Mucosa of descending colon (tissue), 3 donors: ENCODE results near the gene CORO7. TPM values are rescaled to one million over a fixed set of nuclear protein-coding genes. Genes with fewer than 3 reads are reported as not detected.
A peak's percentile ranks its signal among the peaks of the same experiment; 100 is the strongest.

Source experiments
- ATAC-seq: fragments of 200-7000 bp; cut with Tn5 transposase; one replicate; pipeline ENCODE4 v1.9.1; 2020; ENCODE audit warnings: mild to moderate bottlenecking, moderate library complexity
- DNase-seq, 3 donors: peaks; one replicate each; pipeline ENCODE4 v3.0.0-alpha.2; 2020
- H3K36me3 ChIP-seq: fragments of 200-600 bp; one replicate; pipeline ENCODE4 v1.8.0; 2021; ENCODE audit warnings: low read depth, mild to moderate bottlenecking
- H3K4me1 ChIP-seq: fragments of 200-600 bp; one replicate; pipeline ENCODE4 v1.8.0; 2021; ENCODE audit warnings: low read depth, mild to moderate bottlenecking
- H3K4me3 ChIP-seq: fragments of 200-600 bp; one replicate; pipeline ENCODE4 v1.8.0; 2021; ENCODE audit warnings: mild to moderate bottlenecking
- H3K9me3 ChIP-seq: fragments of 200-600 bp; one replicate; pipeline ENCODE4 v1.8.0; 2021; ENCODE audit warnings: mild to moderate bottlenecking
- intact Hi-C, 2 donors: fragments of 100-400 bp; cut with DNase I in 1 of 2; cut with micrococcal nuclease in 1 of 2; formaldehyde crosslinking; loops; one replicate each; pipeline versions ENCODE4 v1.11.0 to v1.11.1; 2022; cut with DNase I, micrococcal nuclease
- total RNA-seq, 3 donors: library from RNA; stranded (reverse); fragmentation: NEBNext Ultra II Directional in 2 of 3; extraction: Animal tissue kit (Norgen Biotek cat#: 25700) in 2 of 3; gene quantifications; one replicate each; pipeline versions ENCODE4 v1.2.1 to v1.2.4, GENCODE V29; 2021 to 2023
- TF ChIP-seq, protein P1 (sequence below): fragments of 200-600 bp; IDR thresholded peaks from one replicate; pipeline ENCODE4 v1.8.0; 2022; ENCODE audit warnings: antibody characterized with exemption, mild to moderate bottlenecking
- donor health status: DM: no; HTN: no; CAD: no; lungs with moderate emphysema.
- donor health status: DM: no; HTN: no; CAD: no.
- donor health status: DM: no; HTN: yes; CAD: no.

The CORO7 gene
- total RNA-seq, 3 donors from 2014 or later, result 40.0 to 61.2 (median 49.1) TPM

DNA sequence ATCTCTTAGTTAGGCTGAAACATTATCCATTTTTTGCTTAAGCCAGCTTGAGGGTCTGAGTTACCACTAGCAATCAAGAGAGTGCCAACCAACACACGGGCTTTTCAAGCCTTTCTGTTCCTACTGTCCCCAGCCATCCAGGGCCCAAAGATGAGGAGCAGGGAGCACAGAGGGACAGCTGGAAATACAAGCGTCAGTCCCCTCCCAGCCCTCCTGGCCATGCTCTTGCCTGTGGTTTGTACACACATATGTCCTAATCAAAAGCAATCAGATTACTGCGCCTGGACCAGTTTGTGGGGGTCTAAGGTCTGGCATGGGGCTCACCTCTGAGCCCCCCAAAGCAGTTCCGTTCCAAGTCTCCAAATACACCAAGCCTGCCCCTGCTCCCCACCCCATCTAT is 3.5 kb downstream of the CORO7 start:
- intact Hi-C loops, result no loop called here
- no peak for ATAC-seq
- DNase-seq, result no peak
- Histone ChIP-seq H3K36me3 (no peaks in the 10 kb centered on the region), H3K4me1 (peaks cover 23% of the 10 kb centered on the region), H3K4me3 (no peak overlapping the region), H3K9me3 (no peaks in the 10 kb centered on the region)
- TF ChIP-seq, protein P1, sequence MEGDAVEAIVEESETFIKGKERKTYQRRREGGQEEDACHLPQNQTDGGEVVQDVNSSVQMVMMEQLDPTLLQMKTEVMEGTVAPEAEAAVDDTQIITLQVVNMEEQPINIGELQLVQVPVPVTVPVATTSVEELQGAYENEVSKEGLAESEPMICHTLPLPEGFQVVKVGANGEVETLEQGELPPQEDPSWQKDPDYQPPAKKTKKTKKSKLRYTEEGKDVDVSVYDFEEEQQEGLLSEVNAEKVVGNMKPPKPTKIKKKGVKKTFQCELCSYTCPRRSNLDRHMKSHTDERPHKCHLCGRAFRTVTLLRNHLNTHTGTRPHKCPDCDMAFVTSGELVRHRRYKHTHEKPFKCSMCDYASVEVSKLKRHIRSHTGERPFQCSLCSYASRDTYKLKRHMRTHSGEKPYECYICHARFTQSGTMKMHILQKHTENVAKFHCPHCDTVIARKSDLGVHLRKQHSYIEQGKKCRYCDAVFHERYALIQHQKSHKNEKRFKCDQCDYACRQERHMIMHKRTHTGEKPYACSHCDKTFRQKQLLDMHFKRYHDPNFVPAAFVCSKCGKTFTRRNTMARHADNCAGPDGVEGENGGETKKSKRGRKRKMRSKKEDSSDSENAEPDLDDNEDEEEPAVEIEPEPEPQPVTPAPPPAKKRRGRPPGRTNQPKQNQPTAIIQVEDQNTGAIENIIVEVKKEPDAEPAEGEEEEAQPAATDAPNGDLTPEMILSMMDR, result no peak

DNA sequence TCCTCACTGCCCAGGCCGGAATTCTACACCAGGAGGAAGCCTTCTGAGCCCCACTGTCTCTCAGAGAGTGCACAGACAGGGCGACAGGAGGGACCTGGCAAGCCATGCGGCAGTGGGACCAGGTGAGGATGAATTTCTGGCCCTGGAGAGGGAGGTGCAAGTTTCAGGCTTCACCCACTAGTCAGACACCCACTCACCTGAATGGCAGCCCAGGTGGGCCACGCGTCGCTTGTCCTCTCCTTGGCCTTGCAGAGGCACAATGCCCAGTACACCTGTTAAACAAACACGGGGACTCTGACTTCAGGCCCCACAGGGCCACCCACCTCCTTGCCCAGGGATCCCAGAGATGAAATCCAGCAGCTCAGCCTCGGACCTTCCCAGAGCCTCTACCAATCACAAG is 4.2 kb downstream of the CORO7 start:
- no peak overlapping the region for H3K4me3 ChIP-seq
- ATAC-seq (no peak), DNase-seq (no peak)
- no peaks in the 10 kb centered on the region for H3K9me3 ChIP-seq
- H3K4me1 ChIP-seq, result peaks cover 21% of the 10 kb centered on the region
- intact Hi-C loops, result no loop called here
- no peaks in the 10 kb centered on the region for H3K36me3 ChIP-seq
- TF ChIP-seq, protein P1, result no peak

DNA sequence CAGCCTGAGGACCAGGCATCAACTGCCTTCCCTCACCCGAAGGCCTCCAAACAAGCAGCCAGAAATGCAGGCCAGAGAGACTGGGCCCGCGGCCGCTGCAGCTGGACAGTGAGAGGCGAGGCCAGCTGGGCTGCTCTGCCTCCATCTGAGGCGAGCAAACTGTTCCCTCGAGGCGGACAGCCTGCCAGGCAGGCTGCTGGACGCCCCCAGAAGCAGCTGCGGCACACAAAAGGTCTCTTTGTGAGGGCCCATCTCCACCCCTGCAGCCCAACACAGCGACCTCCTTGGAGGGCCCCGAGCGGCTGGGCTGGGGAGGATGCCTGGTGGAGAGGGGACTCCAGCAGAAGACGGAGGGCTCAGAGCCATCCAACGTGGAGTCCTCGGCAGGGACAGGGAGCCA is 4.7 kb downstream of the CORO7 start:
- H3K4me1 ChIP-seq, result peaks cover 17% of the 10 kb centered on the region
- peak in 1 of 3 donors; percentile 37 for DNase-seq

DNA sequence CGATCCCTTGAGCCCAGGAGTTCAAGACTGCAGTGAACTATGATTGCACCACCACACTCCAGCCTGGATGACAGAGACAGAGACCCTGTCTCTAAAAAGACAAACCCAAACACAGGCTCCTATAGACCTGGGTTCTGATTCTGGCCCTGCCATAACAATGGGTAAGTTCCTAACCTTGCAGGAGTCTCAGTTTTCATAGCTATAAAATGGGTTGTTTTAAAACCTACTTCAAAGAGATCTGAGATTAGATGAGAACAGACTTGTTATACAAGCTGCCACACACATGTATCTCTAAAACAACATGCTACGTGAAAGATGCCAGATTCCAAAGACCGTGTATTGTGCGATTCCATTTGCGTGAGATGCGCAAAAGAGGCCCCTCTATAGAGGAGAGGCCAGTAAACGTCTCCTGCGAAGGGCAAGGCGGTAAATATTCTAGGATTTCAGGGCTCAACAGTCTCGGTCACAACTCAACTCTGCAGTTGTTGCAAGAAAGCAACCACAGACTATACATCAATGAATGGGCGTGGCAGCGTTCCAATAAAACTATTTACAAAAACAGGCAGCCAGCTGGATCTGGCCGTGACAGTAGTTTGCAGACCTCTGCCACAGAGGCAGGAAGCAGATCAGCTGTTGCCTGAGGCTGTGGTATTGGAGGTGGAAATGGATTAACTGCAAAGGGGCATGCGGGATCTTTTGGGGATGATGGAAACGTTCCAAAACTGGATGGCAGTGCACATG is 5.9 kb downstream of the CORO7 start:
- DNase-seq, result peak in 1 of 3 donors; percentile 75
- ATAC-seq, result peak; percentile 33
- H3K9me3 ChIP-seq, result no peaks in the 10 kb centered on the region
- intact Hi-C loops, result no loop called here
- no peaks in the 10 kb centered on the region for H3K36me3 ChIP-seq
- TF ChIP-seq, protein P1, result no peak
- no peak overlapping the region for H3K4me3 ChIP-seq
- peaks cover 16% of the 10 kb centered on the region for H3K4me1 ChIP-seq

More for the DNA sequence above, 4.7 kb downstream of the CORO7 start:
- no peaks in the 10 kb centered on the region for H3K36me3 ChIP-seq
- H3K9me3 ChIP-seq, result no peaks in the 10 kb centered on the region
- no peak overlapping the region for H3K4me3 ChIP-seq
- ATAC-seq, result no peak
- TF ChIP-seq, protein P1, result no peak
- intact Hi-C loops, result no loop called here

DNA sequence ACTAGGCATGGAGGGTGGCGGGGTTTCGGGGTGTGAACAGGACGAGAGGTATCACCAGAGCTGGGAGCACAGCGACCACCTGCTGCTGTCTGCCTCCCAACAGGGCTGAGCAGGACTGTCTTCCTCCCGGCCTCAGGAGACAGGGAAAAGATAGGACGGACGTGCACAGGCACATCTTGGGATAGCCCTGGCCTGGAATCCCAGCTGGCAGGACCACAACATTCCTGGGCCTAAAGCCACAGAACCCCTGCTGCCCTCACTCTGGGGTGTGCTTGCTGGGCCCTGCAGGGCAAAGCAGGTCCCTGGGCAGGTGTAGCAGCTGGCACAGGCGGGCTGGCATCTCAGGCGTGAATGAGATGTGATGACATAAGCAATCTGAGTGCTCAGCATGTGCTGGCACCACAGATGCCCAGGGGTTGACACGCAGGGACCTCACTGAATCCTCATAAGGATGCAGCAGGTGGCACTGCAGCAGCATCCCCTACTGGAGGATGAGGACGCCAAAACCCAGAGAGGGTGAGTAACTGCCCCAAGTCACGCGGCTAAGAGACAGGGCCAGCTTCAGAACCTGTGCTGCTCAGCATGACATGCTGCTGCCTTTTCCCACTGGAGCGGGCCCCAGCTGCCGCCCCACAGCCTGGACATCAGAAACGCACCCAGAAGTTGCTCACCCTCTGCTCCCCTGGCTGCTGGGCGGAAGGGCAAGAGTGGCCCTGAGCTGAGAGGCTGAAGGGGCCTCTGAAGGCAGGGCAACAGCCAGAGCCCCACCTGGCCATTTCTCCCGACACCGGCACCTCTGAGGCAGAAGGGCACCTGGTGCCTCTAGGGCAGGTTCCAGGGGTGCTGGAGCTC is 7.1 kb downstream of the CORO7 start:
- peaks cover 7% of the 10 kb centered on the region for H3K4me1 ChIP-seq
- ATAC-seq (no peak), DNase-seq (peak in 1 of 3 donors; percentile 16)
- intact Hi-C loops, result no loop called here
- H3K4me3 ChIP-seq, result no peak overlapping the region
- H3K9me3 ChIP-seq, result no peaks in the 10 kb centered on the region
- H3K36me3 ChIP-seq, result no peaks in the 10 kb centered on the region
- TF ChIP-seq, protein P1, result no peak
